HG03571 (cell line): ENCODE measurements around the gene CTNND2.

Experiments
- ATAC-seq: cut with Tn5 transposase; IDR thresholded peaks from one replicate; pipeline ENCODE4 v1.9.1; 2021; ENCODE audit not compliant: unreplicated experiment

CTNND2 gene

DNA sequence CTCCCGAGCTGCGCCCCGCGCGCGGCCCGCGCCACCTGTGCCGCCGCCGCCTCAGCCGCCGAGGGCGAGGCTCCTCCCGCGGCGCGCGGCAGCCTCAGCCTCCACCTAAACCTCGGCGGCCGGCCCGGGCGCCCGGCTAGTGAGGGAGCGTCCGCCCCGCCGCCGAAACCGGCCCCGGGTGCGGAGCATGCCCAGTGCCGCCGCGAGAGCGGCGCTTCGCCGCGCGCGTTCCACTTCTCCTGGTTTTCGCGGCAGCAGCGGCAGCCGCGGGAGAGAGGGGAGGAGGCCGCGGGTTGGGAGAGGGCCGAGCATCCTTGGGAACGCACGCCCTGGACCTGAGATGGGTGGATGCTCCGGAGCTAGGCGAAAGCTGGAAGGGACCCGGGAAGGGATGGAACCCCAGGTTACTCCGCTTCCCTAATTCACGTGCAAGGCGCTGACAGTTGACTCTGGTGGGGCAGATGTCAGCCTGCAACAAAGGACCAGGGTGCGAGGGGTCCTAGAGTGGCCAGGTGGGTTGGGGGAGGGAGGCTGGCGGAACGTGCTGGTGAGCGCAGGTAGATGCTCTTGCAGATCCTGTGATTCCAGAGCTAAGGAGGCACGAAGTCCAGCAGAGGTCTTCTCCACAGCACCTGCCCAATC lies at the start of gene CTNND2:
Gene CTNND2 (minus strand): TSS at position 182 of the 642 bp plus-strand sequence. CDS start 593 bp downstream, outside the sequence.
- ATAC-seq, result no peak

GRCh38 chr5:11946317-11946716 lies 42.1 kb upstream of the CTNND2 start:
- no peak for ATAC-seq

GRCh38 chr5:11941566-11941965 lies 37.3 kb upstream of the CTNND2 start:
- ATAC-seq, result no peak

DNA sequence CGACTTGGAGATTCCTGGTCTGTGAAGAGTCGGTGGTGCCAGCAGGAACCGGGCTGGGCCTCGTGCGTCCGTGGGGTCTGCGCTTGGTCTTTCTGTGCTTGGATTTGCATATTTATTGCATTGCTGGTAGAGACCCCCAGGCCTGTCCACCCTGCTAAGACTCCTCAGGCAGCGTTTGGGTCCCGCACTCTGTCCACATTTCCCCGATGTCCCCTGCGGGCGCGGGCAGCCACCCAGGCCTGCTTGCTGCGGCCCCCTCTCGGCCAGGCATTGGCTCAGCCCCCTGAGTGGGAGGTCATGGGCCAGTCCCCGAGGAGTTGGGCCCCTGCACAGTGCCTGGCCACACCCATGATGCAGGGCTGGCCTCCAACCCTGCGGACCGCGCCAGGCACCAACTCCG lies 27.4 kb upstream of the CTNND2 start:
- ATAC-seq, result no peak

- ATAC-seq, result no peak
Measured at GRCh38 chr5:11928909-11929308, 24.7 kb upstream of the CTNND2 start.

DNA sequence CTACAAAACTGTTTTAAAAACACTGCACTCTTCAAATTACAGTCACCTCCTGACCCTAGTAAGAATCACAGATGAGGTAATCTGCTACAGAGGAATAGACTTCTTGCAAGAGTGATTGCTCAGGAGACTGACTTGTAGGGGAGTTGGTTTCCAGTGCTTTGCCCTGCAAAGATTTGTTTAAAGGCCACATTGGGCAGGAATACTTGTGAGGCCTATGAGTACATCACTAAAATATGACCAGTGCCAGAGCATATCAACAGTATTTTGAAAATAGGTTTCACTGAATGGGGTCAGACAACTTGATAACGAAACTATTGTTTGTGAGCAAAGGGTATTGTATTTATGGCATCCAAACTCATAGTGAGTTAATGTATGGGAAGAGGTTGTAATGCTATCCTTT lies 21.5 kb upstream of the CTNND2 start:
- ATAC-seq, result no peak

- ATAC-seq, result no peak
Measured at GRCh38 chr5:11922394-11922793, 18.1 kb upstream of the CTNND2 start.

GRCh38 chr5:11918463-11919045 lies 14.3 kb upstream of the CTNND2 start:
- no peak for ATAC-seq

GRCh38 chr5:11909471-11909870 lies 5.2 kb upstream of the CTNND2 start:
- ATAC-seq, result no peak

- ATAC-seq, result no peak
Measured at GRCh38 chr5:11906497-11906896, 2.3 kb upstream of the CTNND2 start.

DNA sequence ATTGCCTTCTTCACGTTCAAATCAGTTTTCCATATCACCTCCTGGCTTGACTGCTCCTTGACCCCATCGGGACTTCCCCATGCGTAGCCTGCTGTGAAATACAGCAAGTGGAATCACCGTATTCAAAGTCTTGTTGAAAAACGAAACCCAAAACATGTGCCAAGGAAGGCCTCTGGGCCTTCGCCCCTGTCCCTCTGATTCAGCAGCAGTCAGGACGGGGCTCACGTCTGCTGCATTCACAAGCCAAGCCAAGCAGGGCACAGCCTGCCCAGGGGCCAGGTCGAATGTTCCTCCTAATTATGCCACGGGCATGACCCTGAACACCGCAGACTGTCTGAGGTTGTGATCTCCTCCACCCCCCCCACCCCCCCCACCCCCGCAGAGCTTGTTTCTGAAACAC lies 960 bp upstream of the CTNND2 start:
- ATAC-seq, result no peak

DNA sequence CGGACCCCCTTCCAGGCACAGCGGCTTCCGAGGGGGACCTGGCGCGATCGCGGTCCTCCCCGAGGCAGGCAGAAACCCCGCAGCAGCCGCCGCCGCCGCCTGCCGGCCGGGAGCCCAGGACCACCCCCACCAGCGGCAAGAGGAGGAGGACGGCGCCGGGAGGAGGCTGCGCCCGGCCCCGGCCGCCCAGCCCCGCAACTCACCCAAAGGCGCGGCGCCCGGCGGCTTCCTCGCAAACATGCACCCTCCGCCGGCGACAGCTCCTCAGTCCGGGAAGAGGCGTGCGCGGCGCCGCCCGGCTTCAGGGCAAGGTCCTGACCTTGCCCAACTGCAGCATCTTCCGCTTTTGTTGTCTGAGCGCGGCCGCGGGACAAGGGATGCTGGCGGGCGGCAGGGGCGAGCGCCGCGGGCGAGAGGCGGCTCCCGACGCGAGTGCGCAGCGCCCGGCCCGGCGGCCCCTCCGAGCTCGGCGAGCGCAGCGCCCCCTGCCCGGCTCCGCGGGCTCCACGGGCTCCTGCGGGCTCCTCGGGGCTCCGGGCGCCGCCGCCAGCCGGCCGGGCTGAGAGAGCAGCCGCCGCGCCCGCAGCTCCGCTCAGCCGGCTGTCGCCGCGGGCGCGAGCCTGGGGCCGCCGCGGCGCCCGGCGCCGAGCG lies 507 bp downstream of the CTNND2 start:
- no peak for ATAC-seq

GRCh38 chr5:11903121-11903613 lies 1.1 kb downstream of the CTNND2 start:
- ATAC-seq, result no peak

DNA sequence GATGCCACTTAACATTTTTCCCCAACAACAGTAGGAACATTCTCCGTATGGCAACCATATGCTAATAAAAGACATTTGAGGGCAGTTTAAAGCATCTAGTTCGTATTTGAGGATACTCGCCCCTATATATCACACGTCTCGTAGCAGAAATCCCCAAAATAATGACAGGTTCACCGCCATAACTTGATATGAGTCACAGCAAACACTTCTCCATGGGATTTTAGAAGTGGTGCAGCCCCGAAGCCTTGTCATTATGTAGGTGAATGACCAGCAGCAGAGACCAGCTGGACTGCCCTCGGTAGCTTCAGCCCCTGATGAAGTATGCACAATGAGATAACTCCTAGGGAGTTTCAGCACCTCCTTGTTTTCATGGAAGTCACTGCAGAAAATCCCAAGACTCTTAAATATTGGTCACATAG lies 2.0 kb downstream of the CTNND2 start:
- no peak for ATAC-seq

DNA sequence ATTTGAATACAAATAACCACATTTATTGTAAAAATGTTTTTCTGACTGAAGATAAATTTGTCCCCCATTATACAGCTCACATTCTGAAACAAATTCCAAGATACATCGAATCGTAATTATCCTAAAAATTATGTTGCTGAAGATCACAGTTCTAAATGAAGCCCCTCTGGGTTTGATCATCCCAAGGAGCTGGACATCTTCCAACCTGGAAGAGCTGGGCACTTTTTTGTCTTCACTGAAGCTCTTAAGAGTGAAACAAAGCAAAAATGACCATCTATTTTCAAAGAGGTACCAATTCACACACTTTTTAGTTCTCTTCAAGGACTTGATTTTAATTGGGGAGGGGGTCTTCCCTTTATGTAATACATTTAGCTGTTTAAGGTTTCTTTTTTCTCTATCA lies 5.5 kb downstream of the CTNND2 start:
- ATAC-seq, result no peak

DNA sequence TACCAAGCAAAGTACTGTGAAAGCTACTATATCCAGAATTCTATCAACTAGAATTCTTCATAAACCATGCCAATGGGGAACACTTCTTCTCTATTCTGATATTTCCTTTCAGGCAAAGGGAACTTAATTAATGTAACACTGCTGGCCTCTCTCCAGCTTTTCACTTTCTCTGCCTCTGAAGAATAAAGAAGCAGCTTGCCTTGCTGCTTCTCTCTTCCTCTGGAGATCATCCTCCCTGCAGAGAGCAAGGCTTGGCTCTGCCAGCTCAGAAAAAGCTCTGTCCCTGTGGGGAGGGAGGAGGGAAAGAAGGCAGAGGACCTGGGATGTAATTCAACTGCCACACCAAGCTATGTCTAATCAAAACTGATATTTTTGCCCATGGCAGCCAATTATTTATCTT lies 6.5 kb downstream of the CTNND2 start:
- no peak for ATAC-seq

- ATAC-seq, result no peak
Measured at GRCh38 chr5:11894992-11895391, 9.3 kb downstream of the CTNND2 start.

DNA sequence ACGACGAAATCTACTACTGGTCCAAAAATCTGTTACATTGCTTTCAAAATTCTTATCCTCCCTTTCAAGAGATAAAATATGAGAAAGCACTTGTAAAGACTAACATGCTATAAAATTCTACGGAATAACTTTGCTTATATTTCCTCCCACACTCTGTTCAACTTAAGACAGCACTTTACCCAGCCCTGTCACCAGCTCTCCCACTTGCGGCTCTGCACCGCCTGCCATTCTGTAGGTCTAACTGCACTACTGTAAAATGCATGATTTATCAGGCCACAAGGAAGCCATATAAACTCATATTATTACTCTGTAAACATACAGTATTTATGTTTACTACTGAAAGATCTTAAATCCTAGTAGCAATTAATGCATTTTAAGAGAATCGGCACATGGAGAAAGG lies 11.4 kb downstream of the CTNND2 start:
- no peak for ATAC-seq

DNA sequence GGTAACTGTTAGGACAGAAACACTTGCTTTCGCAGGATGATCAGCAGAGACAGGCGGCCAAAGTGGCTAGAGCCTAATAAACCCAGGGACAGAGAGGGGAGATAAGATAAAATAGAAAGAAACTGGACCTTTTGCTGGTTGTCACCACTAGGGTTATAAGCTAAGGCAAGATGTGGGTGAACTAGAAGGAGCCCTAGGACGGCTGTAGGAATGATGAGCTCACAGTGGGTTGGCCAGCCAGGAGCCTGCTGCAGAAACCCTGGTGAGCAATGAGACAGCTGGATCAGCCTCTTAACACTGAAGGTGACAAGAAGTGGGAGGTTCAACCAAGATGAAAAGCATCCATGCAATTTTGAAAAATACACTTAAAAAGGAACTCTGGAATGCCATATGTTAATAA lies 13.5 kb downstream of the CTNND2 start:
- ATAC-seq, result no peak

DNA sequence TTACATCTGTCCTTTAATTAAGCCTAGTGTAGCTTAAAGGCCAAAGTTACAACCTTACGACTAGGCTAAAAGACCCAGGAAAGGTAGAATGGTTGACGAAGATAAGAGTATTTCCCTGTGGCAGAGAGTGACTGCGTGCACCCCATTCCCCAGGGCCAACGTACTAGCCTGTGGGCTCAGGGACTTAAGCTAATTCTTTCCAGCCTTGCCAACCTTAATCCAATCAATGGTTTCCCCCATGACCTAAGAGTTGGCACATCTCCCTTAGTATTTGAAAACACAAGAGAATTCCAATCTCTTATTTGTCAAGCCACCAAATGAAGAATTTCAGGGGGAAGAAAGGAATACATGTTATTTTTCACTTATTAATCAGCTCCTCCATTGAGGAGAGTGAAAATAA lies 16.0 kb downstream of the CTNND2 start:
- no peak for ATAC-seq

DNA sequence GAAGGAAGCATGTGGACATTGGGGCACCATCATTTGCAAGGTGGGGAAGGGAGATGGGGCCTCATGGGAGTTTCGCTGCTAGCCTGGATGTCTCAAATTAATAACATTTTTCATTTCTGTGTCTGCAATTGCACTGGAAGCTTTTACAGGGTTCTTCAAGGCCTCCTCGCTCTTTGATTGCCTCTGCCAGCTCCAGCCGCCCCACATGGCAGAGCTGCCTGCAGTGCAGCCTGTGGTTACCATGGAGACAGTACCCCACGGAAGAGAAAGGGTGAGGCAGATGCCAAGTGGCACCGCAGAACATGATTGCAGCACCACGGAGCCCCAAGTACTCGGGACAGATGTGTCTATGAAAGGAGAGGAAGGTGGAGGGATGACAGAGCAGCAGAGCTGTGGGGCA lies 25.4 kb downstream of the CTNND2 start:
- ATAC-seq, result no peak

DNA sequence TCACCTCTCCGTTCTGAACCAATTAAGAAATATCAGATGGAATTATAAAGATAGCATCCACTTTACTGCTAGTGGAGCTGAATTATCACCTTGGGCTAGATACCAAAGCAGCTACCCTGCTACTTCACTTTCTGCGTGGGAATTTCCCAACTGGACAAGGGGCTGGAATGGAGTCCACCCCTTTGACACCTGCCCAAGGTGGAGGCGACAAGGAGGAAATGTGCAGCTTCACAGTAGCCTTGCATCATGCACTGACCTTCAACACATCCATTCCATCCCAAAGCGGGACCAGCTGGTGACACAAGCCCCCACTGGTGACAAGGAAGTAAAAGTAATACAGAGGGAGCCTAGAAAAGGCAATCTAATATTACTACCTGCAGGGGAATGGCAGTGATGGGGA lies 30.7 kb downstream of the CTNND2 start:
- ATAC-seq, result no peak
